HL-60/S4 treated with phorbol 12-myristate 13-acetate at 8.2 ng/mL for 4 days and 3 days (cell line): Measurements from ENCODE around the gene MATK.
"Not testable (repeated sequence)": the region's sequence is repeated elsewhere in the genome, so short reads cannot be mapped to it uniquely, and the experiment has no call there.

ENCODE experiments used
- in situ Hi-C: fragments of 300-500 bp; cut with MboI; formaldehyde crosslinking; loops from 2 replicates; pipeline ENCODE4 v1.15.0; 2022; ENCODE audit warnings: low sequenced_read_pairs

Gene MATK

GRCh38 chr19:3816148-3816547, 30.0 kb upstream of the MATK start:
- in situ Hi-C loops, result not testable (repeated sequence)

DNA sequence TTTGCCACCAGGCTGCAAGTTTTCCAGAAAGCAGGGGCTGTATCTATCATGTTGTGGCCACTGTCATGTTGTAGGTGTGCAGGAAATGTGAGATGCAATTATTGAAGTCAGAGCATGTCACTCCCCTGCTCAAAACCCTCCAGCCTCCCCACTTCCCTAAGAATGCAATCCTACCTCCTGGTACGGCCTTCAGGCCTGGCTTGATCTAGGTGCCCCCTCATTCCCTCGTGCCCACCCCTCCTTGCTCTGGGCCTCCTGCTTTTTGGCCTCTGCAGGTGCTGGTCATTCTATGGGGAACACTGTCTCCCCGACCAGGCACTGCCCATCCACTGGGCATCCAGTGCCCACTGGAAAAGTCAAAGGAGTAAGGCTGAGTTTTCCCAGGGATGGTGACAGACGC, 28.5 kb upstream of the MATK start:
- in situ Hi-C loops, result no loop called here

DNA sequence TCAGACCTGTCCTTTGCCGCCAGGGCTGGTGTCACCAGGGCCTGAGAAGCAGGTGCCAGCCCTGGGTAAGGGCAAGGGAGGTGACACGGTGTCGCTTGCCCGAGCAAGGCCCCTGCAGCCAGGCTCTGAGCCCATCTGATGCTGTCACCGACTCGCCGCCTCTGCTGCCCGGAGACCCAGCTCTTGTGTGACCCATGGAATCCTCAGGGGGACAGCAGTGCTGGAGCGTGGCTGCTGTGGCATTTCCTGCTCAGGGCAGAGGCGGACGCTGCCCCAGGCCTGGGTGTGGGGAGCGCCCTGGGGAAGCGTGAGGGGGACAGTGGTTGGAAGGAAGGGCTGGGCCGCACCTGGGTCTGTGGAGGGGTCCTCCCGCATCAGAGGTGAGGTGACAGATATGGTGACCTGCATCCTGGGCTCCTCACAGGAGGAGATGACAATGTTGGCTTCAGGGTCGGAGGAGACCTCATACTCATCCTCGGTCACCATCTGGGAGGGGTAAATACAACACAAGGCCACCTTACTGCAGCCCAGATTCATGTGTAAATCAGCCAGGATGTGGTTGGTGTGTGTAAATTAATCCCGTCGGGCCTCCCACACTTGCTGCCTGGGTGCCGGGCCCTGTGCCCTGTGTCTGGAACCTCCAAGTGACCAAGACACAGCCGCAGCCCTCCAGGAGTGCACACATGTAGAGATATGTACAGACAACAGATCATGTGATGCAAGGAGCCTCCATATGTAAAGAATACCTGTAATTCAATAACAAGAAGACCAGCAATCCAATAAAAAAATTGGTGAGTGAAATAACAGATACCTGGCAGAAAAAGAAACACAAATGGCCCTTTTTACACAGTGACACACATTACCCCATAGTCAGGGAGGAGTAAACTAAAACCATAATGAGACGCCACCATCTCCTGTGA, 27.6 kb upstream of the MATK start:
- in situ Hi-C loops, result no loop called here

GRCh38 chr19:3810708-3811355, 24.7 kb upstream of the MATK start:
- in situ Hi-C loops, result no loop called here

- in situ Hi-C loops, result no loop called here
Measured at GRCh38 chr19:3809881-3810707, 23.9 kb upstream of the MATK start.

- in situ Hi-C loops, result no loop called here
Measured at GRCh38 chr19:3808420-3809143, 22.4 kb upstream of the MATK start.

- in situ Hi-C loops, result no loop called here
Measured at GRCh38 chr19:3807574-3808354, 21.6 kb upstream of the MATK start.

DNA sequence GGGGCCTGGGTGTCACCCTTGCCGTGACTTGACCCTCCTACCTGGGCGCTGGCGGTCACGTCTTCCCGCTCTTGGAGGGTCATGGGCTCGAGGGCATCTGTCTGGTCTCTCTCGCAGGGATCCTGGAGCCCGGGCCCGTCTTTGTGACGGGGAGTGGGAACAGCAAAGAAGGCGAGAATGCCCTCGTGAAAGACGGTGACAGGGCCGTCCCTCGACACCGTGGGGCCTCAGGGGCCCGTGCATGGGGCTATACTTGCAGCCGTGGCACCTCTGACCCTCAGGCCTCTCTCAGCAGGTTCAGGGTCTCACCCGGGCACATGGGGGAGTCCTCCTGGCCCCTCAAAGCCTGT, 20.9 kb upstream of the MATK start:
- in situ Hi-C loops, result no loop called here

GRCh38 chr19:3805859-3806258, 19.7 kb upstream of the MATK start:
- in situ Hi-C loops, result no loop called here

- in situ Hi-C loops, result no loop called here
Measured at GRCh38 chr19:3804429-3804828, 18.2 kb upstream of the MATK start.

DNA sequence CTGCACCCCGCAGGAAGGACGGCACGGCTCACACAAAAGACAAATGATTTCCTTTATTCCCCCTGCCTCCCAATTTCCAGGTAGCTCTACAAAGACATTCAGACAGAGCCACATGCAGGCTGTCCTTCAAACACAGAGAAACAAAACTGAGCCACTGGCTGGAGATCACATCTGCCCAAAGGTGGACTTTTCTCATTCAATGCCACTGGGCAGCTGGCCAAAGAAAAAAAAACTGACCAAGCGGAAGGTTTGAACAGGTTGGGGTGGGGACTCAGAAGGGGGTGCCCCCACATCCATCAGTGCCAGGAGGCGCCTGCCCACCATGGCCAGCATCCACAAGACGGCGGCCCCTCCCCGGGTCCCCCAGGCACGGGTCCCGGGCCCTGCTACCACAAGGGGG, 17.8 kb upstream of the MATK start:
- in situ Hi-C loops, result no loop called here

DNA sequence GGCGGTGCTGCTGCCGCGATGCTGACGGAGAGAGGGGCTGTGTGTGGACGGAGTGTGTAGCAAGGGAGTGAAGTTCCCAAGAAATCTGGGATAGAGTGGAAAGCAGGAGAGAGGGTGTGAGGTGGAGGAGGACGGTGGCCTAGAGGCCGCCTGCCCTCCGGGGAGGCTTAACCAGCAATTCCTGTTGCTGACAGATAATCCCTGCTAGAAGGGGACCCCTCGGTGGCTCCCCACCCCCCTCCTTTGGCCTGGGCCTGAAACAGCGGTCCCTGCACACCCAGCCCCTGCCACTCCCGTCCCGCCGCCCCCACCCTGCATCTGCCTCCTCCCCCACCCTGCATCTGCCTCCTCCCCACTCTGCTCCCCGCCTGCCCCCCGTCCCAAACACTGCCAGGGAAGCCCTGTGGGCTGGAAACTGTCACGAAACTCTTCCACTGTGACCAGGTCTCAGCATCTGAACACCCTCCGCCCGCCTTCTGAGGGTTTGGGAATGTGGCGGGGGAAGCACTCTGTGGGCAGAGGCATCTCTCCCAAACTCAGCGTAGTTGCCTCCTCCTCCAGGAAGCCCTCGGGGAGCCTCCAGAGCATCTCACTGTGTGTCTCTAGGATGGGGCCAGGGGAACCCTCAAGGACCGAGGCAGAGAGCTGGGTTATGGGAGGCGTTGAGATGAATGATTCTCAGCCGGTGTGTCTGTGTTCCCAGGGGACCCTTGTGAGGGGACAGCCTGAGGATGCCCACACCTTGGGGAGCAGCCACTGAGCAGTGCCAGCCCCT, 17.1 kb upstream of the MATK start:
- in situ Hi-C loops, result no loop called here

GRCh38 chr19:3801412-3802096, 15.4 kb upstream of the MATK start:
- in situ Hi-C loops, result no loop called here

DNA sequence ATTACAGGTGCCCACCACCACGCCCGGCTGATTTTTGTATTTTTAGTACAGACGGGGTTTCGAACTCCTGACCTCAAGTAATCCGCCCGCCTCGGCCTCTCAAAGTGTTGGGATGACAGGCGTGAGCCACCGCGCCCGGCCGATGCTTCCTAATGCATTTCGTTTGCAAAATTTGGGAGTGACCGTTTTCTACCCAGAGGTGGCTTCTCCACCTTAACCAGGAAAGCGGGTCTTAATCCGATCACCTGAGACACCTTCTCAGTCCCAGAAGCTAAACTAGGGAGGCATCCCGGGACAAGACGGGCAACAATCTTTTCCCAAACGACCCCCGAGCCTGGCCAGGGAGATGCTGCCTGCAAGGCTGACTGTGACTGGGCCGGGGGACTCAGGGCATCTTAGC, 14.8 kb upstream of the MATK start:
- in situ Hi-C loops, result no loop called here

DNA sequence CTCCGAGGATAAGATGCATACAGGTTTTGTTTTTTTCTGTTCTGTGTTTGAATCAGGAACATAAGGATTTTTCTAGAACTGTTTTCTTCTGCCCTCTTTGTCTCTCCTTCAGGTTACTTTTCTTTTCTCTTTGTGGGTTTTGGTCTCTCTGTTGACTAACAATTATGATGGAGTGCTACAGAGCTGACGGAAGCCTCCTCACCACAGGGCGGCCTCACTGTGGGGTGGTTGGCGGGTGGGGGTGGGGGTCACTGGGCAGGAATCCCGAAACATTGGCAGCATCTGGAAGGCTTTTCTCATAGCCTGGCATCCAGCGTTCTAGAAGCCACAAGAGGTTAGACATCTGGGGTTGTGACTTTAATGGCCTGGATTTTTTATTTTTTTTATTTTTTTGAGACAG, 12.0 kb upstream of the MATK start:
- in situ Hi-C loops, result no loop called here

DNA sequence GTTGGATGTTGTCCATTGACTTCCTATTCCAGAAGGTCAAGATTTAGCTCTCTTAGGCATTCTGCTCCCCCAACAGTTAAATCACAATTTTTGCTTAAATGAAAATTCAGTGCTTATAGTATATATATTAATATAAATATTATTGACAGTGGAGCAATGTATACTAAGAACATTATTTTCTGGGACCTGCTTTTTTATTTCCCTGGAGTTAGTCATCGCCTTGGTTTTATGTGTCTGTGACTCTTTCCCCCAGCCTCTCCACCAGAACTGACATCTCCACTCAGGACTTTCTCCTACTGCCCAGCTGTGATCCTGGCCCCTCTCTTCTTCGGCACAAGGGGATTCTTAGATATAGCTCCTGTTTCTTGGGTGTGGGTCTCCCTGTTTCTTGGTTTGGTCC, 10.2 kb upstream of the MATK start:
- in situ Hi-C loops, result no loop called here

GRCh38 chr19:3793799-3794198, 7.6 kb upstream of the MATK start:
- in situ Hi-C loops, result no loop called here

GRCh38 chr19:3792114-3792513, 5.9 kb upstream of the MATK start:
- in situ Hi-C loops, result no loop called here

DNA sequence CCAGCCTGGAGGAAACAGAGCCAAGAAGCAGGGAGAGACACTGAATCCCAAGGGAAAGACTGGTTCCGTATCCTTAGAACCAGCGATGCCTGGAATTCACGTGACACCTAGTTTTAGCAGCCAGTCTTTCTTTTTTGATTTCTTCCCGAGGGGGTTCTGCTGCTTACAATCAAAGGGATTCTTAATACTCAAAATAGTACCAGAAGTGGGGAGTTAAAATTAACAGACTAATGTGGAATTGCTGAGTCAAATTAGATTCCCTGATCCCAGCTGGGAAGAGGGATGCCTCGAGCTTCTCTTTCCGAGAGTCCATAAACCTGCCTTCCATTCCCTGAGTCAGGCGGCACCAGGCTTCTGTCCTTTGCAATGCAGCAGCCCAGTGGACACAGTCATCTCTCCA, 4.8 kb upstream of the MATK start:
- in situ Hi-C loops, result no loop called here
